Tibial artery (tissue), 4 donors: Measurements from ENCODE around the gene MFSD12.
"Not testable (repeated sequence)": the region's sequence is repeated elsewhere in the genome, so short reads cannot be mapped to it uniquely, and the experiment has no call there.

ENCODE experiments used
- DNase-seq, 2 donors: peaks; one replicate each; pipeline ENCODE4 v3.0.0-alpha.2; 2019
- H3K27ac ChIP-seq, 2 donors: fragments of 200-600 bp; sonication (generic) in 1 of 2; 1 replicate in 1 of 2; 2 replicates in 1 of 2; pipeline ENCODE4 v1.5.1; 2018 to 2019; ENCODE audit warnings: mild to moderate bottlenecking in 1 of 2
- H3K27me3 ChIP-seq, 2 donors: fragments of 200-600 bp; sonication (generic) in 1 of 2; one replicate each; pipeline versions ENCODE4 v1.5.1 to v1.6.0; 2016 to 2019
- H3K36me3 ChIP-seq, 3 donors: fragments of 200-600 bp; sonication (generic) in 2 of 3; one replicate each; pipeline ENCODE4 v1.5.1; 2016 to 2019; ENCODE audit warnings: mild to moderate bottlenecking in 2 of 3
- H3K4me1 ChIP-seq, 4 donors: fragments of 200-600 bp; sonication (generic) in 2 of 4; 1 replicate in 3 of 4; 2 replicates in 1 of 4; pipeline ENCODE4 v1.5.1; 2016 to 2019
- H3K4me3 ChIP-seq, 2 donors: fragments of 200-600 bp; sonication (generic) in 1 of 2; 1 replicate in 1 of 2; 2 replicates in 1 of 2; pipeline ENCODE4 v1.5.1; 2018 to 2019; ENCODE audit warnings: mild to moderate bottlenecking in 2 of 2
- H3K9me3 ChIP-seq, 3 donors: fragments of 200-600 bp; sonication (generic) in 1 of 3; one replicate each; pipeline ENCODE4 v1.5.1; 2016 to 2019
- intact Hi-C: fragments of 100-400 bp; cut with DNase I; formaldehyde crosslinking; loops from one replicate; pipeline ENCODE4 v1.15.0; 2023; ENCODE audit warnings: low total_unique reads
- TF ChIP-seq, protein P1 (sequence below), 2 experiments: fragments of 200-600 bp in 1 of 2; fragments of 450-650 bp in 1 of 2; IDR thresholded peaks; one replicate each; pipeline ENCODE4 v1.5.1; 2017 to 2019; ENCODE audit warnings: antibody characterized with exemption in 2 of 2, mild to moderate bottlenecking in 1 of 2, moderate library complexity in 1 of 2

The MFSD12 gene

GRCh38 chr19:3533563-3534216, 23.7 kb downstream of the MFSD12 start:
- no peak overlapping the region for H3K27ac ChIP-seq
- H3K4me3 ChIP-seq, result no peak overlapping the region
- TF ChIP-seq, protein P1, sequence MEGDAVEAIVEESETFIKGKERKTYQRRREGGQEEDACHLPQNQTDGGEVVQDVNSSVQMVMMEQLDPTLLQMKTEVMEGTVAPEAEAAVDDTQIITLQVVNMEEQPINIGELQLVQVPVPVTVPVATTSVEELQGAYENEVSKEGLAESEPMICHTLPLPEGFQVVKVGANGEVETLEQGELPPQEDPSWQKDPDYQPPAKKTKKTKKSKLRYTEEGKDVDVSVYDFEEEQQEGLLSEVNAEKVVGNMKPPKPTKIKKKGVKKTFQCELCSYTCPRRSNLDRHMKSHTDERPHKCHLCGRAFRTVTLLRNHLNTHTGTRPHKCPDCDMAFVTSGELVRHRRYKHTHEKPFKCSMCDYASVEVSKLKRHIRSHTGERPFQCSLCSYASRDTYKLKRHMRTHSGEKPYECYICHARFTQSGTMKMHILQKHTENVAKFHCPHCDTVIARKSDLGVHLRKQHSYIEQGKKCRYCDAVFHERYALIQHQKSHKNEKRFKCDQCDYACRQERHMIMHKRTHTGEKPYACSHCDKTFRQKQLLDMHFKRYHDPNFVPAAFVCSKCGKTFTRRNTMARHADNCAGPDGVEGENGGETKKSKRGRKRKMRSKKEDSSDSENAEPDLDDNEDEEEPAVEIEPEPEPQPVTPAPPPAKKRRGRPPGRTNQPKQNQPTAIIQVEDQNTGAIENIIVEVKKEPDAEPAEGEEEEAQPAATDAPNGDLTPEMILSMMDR (IDR thresholded peaks at IDR 0.05), result no peak
- intact Hi-C loops, result loop anchor here (10.0 kb wide), 1 partner anchor 431 kb away; no protein-coding TSS in a partner anchor
- H3K9me3 ChIP-seq, result no peaks in the 10 kb centered on the region
- no peak for DNase-seq
- H3K27me3 ChIP-seq, result no peaks in the 10 kb centered on the region
- peaks cover 0 to 16% (median 0%) of the 10 kb centered on the region in 4 donors for H3K4me1 ChIP-seq
- H3K36me3 ChIP-seq, result peaks cover 41 to 73% (median 57%) of the 10 kb centered on the region in 3 donors

DNA sequence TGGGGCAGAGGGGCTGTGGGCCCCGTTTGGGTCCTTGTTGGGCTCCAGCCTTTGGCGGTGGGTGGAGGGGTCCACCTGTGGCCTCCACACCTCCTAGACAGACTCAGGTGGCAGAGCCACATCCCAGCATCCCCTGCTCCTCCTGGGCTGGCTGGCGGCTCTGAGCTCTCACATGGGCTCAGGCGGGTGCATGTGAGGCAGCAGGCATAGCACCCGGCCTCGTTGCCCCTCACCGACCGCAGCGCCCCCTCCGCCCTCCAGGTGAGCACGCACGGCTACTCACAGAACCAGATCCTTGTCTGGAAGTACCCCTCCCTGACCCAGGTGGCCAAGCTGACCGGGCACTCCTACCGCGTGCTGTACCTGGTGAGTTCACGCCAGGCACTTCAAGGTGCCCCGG, 24.4 kb downstream of the MFSD12 start:
- intact Hi-C loops, result loop anchor here (10.0 kb wide), 1 partner anchor 432 kb away; no protein-coding TSS in a partner anchor
- Histone ChIP-seq H3K4me3 (no peak overlapping the region), H3K9me3 (no peaks in the 10 kb centered on the region), H3K4me1 (peaks cover 0 to 16% (median 0%) of the 10 kb centered on the region in 4 donors), H3K36me3 (peaks cover 45 to 71% (median 60%) of the 10 kb centered on the region in 3 donors), H3K27ac (no peak overlapping the region), H3K27me3 (no peaks in the 10 kb centered on the region)
- DNase-seq, result no peak
- TF ChIP-seq, protein P1 (IDR thresholded peaks at IDR 0.05), result no peak

DNA sequence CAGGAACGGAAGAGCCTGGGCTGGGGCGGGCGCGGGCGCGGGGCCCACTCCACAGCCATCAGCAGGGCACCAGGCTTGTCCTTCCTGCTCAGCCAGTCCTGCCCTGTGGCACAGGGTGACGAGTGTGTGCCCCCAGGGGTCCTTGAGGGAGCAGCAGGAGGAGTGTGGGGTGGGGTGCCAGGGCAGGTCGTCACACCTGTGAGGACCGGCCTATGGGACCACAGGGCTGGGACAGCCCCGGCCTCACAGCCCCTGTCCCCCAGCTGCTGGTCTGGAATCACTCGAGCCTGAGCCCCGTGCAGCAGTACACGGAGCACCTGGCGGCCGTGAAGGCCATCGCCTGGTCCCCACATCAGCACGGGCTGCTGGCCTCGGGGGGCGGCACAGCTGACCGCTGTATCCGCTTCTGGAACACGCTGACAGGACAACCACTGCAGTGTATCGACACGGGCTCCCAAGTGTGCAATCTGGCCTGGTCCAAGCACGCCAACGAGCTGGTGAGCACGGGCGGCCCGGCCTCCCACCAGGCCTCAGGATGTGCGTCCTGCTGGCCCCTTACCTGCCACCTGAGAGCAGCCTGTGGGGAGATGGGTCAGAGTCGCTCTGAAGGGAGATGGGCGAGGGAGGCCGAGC, 25.1 kb downstream of the MFSD12 start:
- no peak for DNase-seq
- no peak overlapping the region for H3K4me3 ChIP-seq
- intact Hi-C loops, result loop anchor here (10.0 kb wide), 1 partner anchor 433 kb away; no protein-coding TSS in a partner anchor
- no peak overlapping the region for H3K27ac ChIP-seq
- H3K9me3 ChIP-seq, result no peaks in the 10 kb centered on the region
- peaks cover 0 to 13% (median 0%) of the 10 kb centered on the region in 4 donors for H3K4me1 ChIP-seq
- TF ChIP-seq, protein P1 (IDR thresholded peaks at IDR 0.05), result no peak
- H3K27me3 ChIP-seq, result no peaks in the 10 kb centered on the region
- H3K36me3 ChIP-seq, result peaks cover 53 to 75% (median 68%) of the 10 kb centered on the region in 3 donors

- TF ChIP-seq, protein P1 (IDR thresholded peaks at IDR 0.05), result no peak
- no peak for DNase-seq
- no peaks in the 10 kb centered on the region for H3K27me3 ChIP-seq
- no peak overlapping the region for H3K4me3 ChIP-seq
- H3K27ac ChIP-seq, result no peak overlapping the region
- peaks cover 56 to 81% (median 73%) of the 10 kb centered on the region in 3 donors for H3K36me3 ChIP-seq
- H3K4me1 ChIP-seq, result peaks cover 0 to 7% (median 0%) of the 10 kb centered on the region in 4 donors
- H3K9me3 ChIP-seq, result no peaks in the 10 kb centered on the region
- intact Hi-C loops, result loop anchor here (10.0 kb wide), 1 partner anchor 433 kb away; no protein-coding TSS in a partner anchor
Measured at GRCh38 chr19:3531716-3532115, 25.7 kb downstream of the MFSD12 start.

DNA sequence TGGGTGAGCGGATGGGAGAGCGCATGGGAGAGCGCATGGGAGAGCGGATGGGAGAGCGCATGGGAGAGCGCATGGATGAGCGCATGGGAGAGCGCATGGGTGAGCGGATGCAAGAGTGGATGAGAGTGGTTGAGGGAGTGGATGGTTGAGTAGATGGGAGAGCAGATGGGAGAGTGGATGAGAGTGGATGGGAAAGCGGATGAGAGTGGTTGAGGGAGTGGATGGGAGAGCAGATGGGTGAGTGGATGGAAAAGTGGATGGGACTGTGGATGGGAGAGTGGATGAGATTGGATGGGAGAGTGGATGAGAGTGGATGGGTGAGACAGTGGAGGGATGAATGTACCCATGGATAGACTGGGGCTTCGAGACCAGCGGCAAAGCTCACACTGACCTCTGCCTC, 27.0 kb downstream of the MFSD12 start:
- H3K27me3 ChIP-seq, result no peaks in the 10 kb centered on the region
- H3K36me3 ChIP-seq, result peaks cover 59 to 82% (median 77%) of the 10 kb centered on the region in 3 donors
- TF ChIP-seq, protein P1 (IDR thresholded peaks at IDR 0.05), result no peak
- no peak for DNase-seq
- H3K4me3 ChIP-seq, result no peak overlapping the region
- intact Hi-C loops, result loop anchor here (10.0 kb wide), 1 partner anchor 434 kb away; no protein-coding TSS in a partner anchor
- H3K4me1 ChIP-seq, result no peaks in the 10 kb centered on the region
- H3K9me3 ChIP-seq, result no peaks in the 10 kb centered on the region
- no peak overlapping the region for H3K27ac ChIP-seq

GRCh38 chr19:3529299-3529698, 28.1 kb downstream of the MFSD12 start:
- H3K27ac ChIP-seq, DNase-seq, H3K27me3 ChIP-seq, H3K4me1 ChIP-seq, H3K9me3 ChIP-seq, H3K4me3 ChIP-seq, intact Hi-C loops: not testable (repeated sequence)
- peaks cover 56 to 80% (median 76%) of the 10 kb centered on the region in 3 donors for H3K36me3 ChIP-seq
